VCaP (cell line): ENCODE results near the gene TNS3.
A peak's percentile ranks its signal among the peaks of the same experiment; 100 is the strongest.

Source experiments
- H3K27ac ChIP-seq: fragments of 450-650 bp; 2 replicates; pipeline ENCODE4 v1.5.1; 2017
- CTCF ChIP-seq: fragments of 450-650 bp; conservative IDR thresholded peaks from 2 replicates; pipeline ENCODE4 v1.5.1; 2017; ENCODE audit warnings: mild to moderate bottlenecking, moderate library complexity

The TNS3 gene

GRCh38 chr7:47578579-47579270 is 3.2 kb downstream of the TNS3 start:
- peak overlapping the region; percentile 91 for H3K27ac ChIP-seq
- TF ChIP-seq CTCF: no peak

GRCh38 chr7:47577321-47577919 is 4.5 kb downstream of the TNS3 start:
- peak overlapping the region; percentile 91 for H3K27ac ChIP-seq
- TF ChIP-seq CTCF: no peak

- H3K27ac ChIP-seq: peak overlapping the region; percentile 91
- no peak for TF ChIP-seq CTCF
These were observed 5.0 kb downstream of the TNS3 start for GRCh38 chr7:47576866-47577306.

GRCh38 chr7:47576031-47576865 is 5.7 kb downstream of the TNS3 start:
- peak overlapping the region; percentile 91 for H3K27ac ChIP-seq
- no peak for TF ChIP-seq CTCF

GRCh38 chr7:47574482-47575329 is 7.2 kb downstream of the TNS3 start:
- peak overlapping the region; percentile 91 for H3K27ac ChIP-seq
- TF ChIP-seq CTCF: no peak

GRCh38 chr7:47573758-47574481 is 8.0 kb downstream of the TNS3 start:
- H3K27ac ChIP-seq: peak overlapping the region; percentile 91; the same call in 1 of the 2 replicates
- no peak for TF ChIP-seq CTCF
